NK-92 (cell line): ENCODE data around the gene C19orf67.

Experiments used
- DNase-seq: peaks from one replicate; lab custom pipeline; 2025; ENCODE audit not compliant: unreplicated experiment; lab: John Stamatoyannopoulos, UW

Gene C19orf67

GRCh38 chr19:14110650-14111049 is 25.1 kb upstream of the C19orf67 start:
- DNase-seq, result no peak

- no peak for DNase-seq
These were observed 22.2 kb upstream of the C19orf67 start for GRCh38 chr19:14107581-14108461.

- no peak for DNase-seq
These were observed 21.3 kb upstream of the C19orf67 start for GRCh38 chr19:14106840-14107239.

- no peak for DNase-seq
These were observed 20.1 kb upstream of the C19orf67 start for GRCh38 chr19:14105680-14106079.

- DNase-seq, result no peak
These were observed 17.7 kb upstream of the C19orf67 start for GRCh38 chr19:14103310-14103709.

- DNase-seq, result no peak
These were observed 17.2 kb upstream of the C19orf67 start for GRCh38 chr19:14102756-14103155.

GRCh38 chr19:14102102-14102696 is 16.6 kb upstream of the C19orf67 start:
- DNase-seq, result no peak

GRCh38 chr19:14101003-14101545 is 15.5 kb upstream of the C19orf67 start:
- no peak for DNase-seq

GRCh38 chr19:14097532-14098151 is 12.1 kb upstream of the C19orf67 start:
- DNase-seq, result no peak

GRCh38 chr19:14096272-14096992 is 10.8 kb upstream of the C19orf67 start:
- no peak for DNase-seq

GRCh38 chr19:14094854-14095253 is 9.3 kb upstream of the C19orf67 start:
- DNase-seq, result no peak

GRCh38 chr19:14093117-14093823 is 7.7 kb upstream of the C19orf67 start:
- no peak for DNase-seq

GRCh38 chr19:14091813-14092462 is 6.4 kb upstream of the C19orf67 start:
- DNase-seq, result no peak

GRCh38 chr19:14091081-14091812 is 5.7 kb upstream of the C19orf67 start:
- no peak for DNase-seq

- DNase-seq, result peak; percentile 25
These were observed 5.0 kb upstream of the C19orf67 start, which contains the start of gene SAMD1 for GRCh38 chr19:14090509-14091080. Gene SAMD1 (minus strand): TSS chr19:14090751.

GRCh38 chr19:14089662-14090508 is 4.3 kb upstream of the C19orf67 start:
- DNase-seq, result no peak

- no peak for DNase-seq
These were observed 3.8 kb upstream of the C19orf67 start for GRCh38 chr19:14089412-14089661.
